ENCODE measurements around the gene OR52L1. TPM values are rescaled to one million over a fixed set of nuclear protein-coding genes. Genes with fewer than 3 reads are reported as not detected.

Gene OR52L1
- polyA plus RNA-seq (ENCODE audit: low read depth in 6 of 6), result not detected

DNA sequence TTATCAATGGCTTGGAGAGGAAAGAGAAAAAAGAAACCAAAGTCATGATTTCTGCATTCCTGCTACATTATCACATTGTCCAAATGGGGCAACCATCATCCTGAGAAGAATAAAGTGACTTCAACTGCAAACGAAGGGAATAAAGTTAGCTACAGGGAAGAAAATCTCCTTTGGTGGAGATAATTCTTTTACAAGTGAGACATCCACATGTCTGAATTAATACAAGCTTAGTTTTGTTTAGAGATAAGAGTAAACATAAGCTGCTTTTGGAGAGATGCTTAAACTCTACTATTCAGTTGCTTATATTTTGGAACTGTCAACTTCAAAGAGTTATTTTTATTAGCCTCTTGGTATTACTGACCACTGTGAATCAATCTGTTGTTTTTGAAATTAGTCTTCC, at the start of gene OR52L1:
OR52L1 (minus strand) TSS at position 101 of the 400 bp plus-strand sequence; CDS start at position 46, 55 bp downstream.
- Mint-ChIP-seq H3K36me3 (no peaks in the 10 kb centered on the region), H3K9me3 (peaks cover 0 to 8% (median 0%) of the 10 kb centered on the region in 7 donors), H3K4me1 (no peaks in the 10 kb centered on the region), H3K27me3 (peaks cover 28 to 47% (median 28%) of the 10 kb centered on the region in 3 donors), H3K27ac (no peak within 1 kb of the TSS), H3K4me3 (no peak within 1 kb of the TSS)
- no peak for DNase-seq
- ATAC-seq (ENCODE audit: low read depth in 2 of 2), result no peak

DNA sequence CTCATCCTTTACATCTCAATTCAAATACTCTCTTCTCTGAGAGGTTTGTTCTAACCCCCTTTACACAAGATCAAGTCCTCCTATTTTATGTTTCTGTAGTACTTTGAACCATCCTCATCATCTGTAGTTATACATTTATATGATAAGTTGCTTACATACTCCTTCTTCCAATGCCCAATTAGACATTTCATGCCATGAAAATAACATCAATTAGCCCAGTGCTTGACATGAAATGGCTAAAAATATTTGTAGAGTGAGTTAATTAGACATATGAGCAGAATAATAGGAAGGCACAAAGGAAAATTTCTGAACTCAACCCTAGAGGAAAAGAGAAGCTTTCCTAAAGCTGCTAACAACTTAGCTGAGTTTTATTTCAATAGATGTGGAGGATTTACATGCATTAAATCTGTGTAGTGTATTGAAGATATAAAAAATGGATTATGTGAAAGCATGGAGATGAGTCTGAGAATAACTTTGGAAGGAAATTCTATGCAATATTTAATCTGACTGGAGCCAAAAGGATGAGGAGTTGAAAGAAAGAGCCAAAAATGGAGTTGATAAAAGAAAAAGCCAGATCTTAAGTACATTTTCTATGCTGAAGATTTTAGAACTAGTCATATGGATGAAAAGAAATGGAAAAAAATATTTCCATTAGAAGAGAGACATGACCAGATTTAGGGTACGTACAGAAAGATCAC, 44.1 kb upstream of the OR52L1 start, which contains the start of gene OR56A1:
OR56A1 (minus strand) TSS at position 51 of the 698 bp plus-strand sequence. CDS start 3,066 bp downstream, outside the sequence.
- H3K9me3 Mint-ChIP-seq, result no peaks in the 10 kb centered on the region
- no peak within 1 kb of the TSS for H3K4me3 Mint-ChIP-seq
- H3K36me3 Mint-ChIP-seq, result no peaks in the 10 kb centered on the region
- ATAC-seq (ENCODE audit: low read depth in 2 of 2) (no peak), DNase-seq (no peak)
- H3K4me1 Mint-ChIP-seq, result no peaks in the 10 kb centered on the region
- peaks cover 10 to 14% (median 10%) of the 10 kb centered on the region in 3 donors for H3K27me3 Mint-ChIP-seq
- no peak within 1 kb of the TSS for H3K27ac Mint-ChIP-seq

DNA sequence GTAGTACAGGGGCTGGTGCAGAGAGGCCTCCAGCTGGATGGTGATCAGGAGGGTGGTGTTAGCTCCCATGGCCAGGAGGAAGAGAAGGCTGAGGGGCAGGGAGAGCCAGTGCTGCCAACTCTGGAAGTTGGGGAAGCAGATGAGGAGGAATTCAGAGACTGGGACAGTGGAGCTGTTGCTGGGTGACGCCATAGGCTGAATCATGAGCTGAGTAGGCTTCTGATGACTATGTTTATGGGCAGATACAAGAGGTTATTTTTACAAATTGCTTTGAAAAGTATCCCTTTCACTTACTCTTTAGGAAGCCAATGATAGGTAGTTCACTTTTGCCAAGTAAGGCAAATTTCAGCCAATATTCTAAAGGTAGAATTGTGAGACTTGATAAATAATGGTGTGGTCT, 40.7 kb upstream of the OR52L1 start:
- no peak for ATAC-seq (ENCODE audit: low read depth in 2 of 2)
- Mint-ChIP-seq H3K36me3 (no peaks in the 10 kb centered on the region), H3K9me3 (no peaks in the 10 kb centered on the region), H3K4me3 (no peak overlapping the region), H3K27me3 (peaks cover 16 to 28% (median 19%) of the 10 kb centered on the region in 3 donors), H3K27ac (no peak overlapping the region), H3K4me1 (no peaks in the 10 kb centered on the region)
- no peak for DNase-seq

DNA sequence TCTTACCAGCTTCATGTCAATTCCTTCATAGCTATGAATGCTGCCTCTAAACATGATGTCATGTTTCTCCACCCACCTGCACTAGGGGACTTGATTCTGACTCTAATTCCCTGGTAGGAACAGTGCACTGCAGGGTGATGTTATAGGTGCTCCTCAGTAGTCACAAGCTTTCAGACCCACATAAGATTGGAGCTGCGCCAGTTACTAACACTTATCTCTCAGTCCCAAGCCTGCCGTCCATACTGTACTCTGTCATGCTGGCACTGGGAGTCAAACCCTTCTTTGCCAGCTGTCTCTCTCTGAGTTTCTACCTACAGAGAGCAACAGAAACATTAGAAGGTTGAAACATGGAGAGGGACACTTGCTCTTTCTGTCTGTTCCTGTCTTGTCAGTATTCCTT, 38.3 kb upstream of the OR52L1 start:
- no peak for DNase-seq
- Mint-ChIP-seq H3K4me3 (no peak overlapping the region), H3K27me3 (peaks cover 16 to 34% (median 19%) of the 10 kb centered on the region in 3 donors)

DNA sequence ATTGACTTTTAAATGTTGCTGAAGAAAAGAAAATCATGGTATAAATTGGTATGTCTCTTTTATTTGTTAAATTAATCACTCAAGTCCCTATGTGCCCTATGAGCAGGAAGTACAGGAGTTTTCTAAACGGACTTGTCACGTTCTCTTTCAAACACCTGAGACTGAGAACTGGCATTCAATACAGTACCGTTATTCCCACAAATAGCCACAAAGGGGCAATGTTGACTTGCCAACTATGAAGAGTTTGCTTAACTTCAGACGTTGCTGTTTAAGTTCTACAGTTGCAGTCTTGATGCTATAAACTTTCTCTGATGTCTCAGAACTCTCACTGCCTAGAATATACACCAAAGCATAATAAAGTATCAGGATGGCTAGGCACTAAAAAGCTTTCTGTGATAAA, 36.2 kb upstream of the OR52L1 start:
- Mint-ChIP-seq H3K4me3 (no peak overlapping the region), H3K4me1 (no peaks in the 10 kb centered on the region), H3K9me3 (no peaks in the 10 kb centered on the region), H3K27me3 (peaks cover 16 to 34% (median 25%) of the 10 kb centered on the region in 3 donors), H3K36me3 (no peaks in the 10 kb centered on the region), H3K27ac (no peak overlapping the region)
- peak; percentile 6 for DNase-seq
- ATAC-seq (ENCODE audit: low read depth in 2 of 2), result no peak

More for the DNA sequence above, 38.3 kb upstream of the OR52L1 start:
- no peaks in the 10 kb centered on the region for H3K36me3 Mint-ChIP-seq
- no peak for ATAC-seq (ENCODE audit: low read depth in 2 of 2)
- no peaks in the 10 kb centered on the region for H3K9me3 Mint-ChIP-seq
- no peaks in the 10 kb centered on the region for H3K4me1 Mint-ChIP-seq
- peak overlapping the region in 1 of 6 donors; percentile 21 for H3K27ac Mint-ChIP-seq

DNA sequence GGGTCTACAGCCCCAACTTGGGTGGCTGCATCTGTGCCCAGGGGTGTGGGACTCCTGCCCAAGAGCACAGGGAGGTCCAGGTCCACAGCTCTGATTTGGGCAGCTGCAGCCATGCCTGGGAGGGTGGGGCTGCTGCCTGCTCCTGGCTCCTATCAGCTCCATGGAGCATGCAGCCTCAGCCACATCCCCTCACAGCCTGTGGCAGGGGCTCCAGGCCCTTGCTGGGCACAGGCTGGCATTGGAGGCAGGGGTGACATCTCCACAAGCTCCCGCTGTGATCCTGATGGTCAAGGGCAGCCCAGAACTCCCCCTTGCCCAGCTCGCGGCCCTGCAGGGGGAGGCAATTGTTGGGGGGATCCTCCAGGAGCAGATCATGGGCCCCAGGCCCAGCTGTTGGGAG, 26.3 kb upstream of the OR52L1 start:
- DNase-seq (no peak), ATAC-seq (ENCODE audit: low read depth in 2 of 2) (no peak)
- H3K4me1 Mint-ChIP-seq, result no peaks in the 10 kb centered on the region
- H3K27me3 Mint-ChIP-seq, result peaks cover 10 to 28% (median 15%) of the 10 kb centered on the region in 3 donors
- no peak overlapping the region for H3K4me3 Mint-ChIP-seq
- peaks cover 5 to 28% (median 15%) of the 10 kb centered on the region in 7 donors for H3K9me3 Mint-ChIP-seq
- peaks cover 0 to 4% of the 10 kb centered on the region in 2 donors for H3K36me3 Mint-ChIP-seq
- no peak overlapping the region for H3K27ac Mint-ChIP-seq

DNA sequence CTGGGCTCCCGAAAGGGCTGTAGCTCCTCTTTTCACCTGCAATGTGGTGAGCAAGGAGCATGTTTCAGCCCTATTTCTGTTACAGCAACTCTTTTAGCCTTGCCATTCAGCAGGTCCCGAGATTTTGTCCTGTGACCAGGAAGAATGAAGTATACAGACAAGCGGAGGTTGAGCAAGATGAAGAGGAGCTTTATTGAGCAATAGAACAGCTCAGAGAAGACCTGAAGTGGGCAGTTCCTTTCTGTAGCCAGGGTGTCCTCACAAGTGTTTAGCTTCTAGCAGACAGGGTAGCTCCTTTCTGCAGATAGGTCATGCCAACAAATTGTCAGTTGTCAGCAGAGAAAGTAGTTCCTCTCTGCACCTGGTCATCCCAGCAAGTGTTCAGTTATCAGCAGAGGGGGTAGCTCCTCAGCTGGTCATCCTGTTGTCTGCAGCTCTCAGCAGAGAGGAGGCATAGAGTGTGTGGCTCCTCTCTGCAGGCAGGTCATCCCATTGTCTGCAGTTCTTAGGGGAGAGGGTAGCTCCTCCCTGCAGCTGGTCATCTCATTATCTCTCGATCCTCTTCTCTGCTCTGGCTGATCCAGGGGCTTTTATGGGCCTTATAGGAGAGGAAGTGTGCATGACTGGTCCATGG, 25.4 kb upstream of the OR52L1 start:
- ATAC-seq (ENCODE audit: low read depth in 2 of 2) (no peak), DNase-seq (no peak)
- H3K27me3 Mint-ChIP-seq, result peaks cover 10 to 28% (median 15%) of the 10 kb centered on the region in 3 donors
- H3K4me1 Mint-ChIP-seq, result no peaks in the 10 kb centered on the region
- H3K9me3 Mint-ChIP-seq, result peaks cover 5 to 22% (median 10%) of the 10 kb centered on the region in 7 donors
- H3K27ac Mint-ChIP-seq, result no peak overlapping the region
- no peak overlapping the region for H3K4me3 Mint-ChIP-seq
- H3K36me3 Mint-ChIP-seq, result peaks cover 0 to 4% of the 10 kb centered on the region in 2 donors

DNA sequence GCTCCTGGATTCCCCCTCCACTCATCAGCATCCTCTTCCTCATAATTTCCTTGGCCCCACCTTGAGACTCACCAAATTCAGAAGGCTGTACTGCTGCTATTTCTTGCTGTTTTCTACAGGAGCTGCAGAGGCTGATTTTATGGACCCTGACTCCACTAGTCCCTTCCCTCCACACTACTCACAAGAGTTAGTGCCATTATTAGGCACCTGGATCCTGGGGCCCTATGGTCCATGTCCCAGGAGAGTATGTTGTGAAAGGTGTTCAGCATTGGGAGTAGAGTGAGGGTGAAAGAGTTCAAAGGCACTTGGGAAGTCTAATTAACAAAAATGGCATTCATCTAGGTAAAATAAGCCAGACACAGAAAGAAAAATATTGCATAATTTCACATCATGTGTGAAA, 20.1 kb upstream of the OR52L1 start, which contains the start of gene OR56A4:
OR56A4 (minus strand) TSS at position 101 of the 400 bp plus-strand sequence. CDS start 3,954 bp downstream, outside the sequence.
- Mint-ChIP-seq H3K27me3 (peaks cover 15 to 41% (median 16%) of the 10 kb centered on the region in 3 donors), H3K36me3 (no peaks in the 10 kb centered on the region), H3K9me3 (no peaks in the 10 kb centered on the region), H3K4me3 (no peak within 1 kb of the TSS), H3K4me1 (no peaks in the 10 kb centered on the region), H3K27ac (no peak within 1 kb of the TSS)
- no peak for DNase-seq
- ATAC-seq (ENCODE audit: low read depth in 2 of 2), result no peak

DNA sequence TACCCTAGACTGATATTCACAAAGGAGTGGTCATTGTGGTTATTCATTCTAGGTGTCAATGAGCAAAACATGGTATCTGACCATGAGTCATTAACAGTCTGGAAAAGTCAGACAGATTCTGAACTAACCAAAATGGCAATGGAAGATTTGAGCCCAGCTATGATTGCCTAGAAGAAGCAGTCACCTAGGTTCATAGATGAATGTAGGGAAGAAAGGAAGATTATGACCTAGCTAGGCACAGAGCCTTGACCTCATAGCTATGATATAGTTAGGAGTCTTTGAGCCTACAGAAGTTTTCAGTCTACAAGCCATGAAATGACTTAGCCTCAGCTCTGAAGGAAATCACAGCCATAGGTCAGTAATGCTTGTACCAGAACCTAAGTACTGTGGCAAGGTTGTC, 19.6 kb upstream of the OR52L1 start:
- Mint-ChIP-seq H3K9me3 (no peaks in the 10 kb centered on the region), H3K4me1 (no peaks in the 10 kb centered on the region), H3K27me3 (peaks cover 15 to 40% (median 16%) of the 10 kb centered on the region in 3 donors), H3K4me3 (no peak overlapping the region), H3K27ac (no peak overlapping the region), H3K36me3 (no peaks in the 10 kb centered on the region)
- DNase-seq, result no peak
- ATAC-seq (ENCODE audit: low read depth in 2 of 2), result no peak

DNA sequence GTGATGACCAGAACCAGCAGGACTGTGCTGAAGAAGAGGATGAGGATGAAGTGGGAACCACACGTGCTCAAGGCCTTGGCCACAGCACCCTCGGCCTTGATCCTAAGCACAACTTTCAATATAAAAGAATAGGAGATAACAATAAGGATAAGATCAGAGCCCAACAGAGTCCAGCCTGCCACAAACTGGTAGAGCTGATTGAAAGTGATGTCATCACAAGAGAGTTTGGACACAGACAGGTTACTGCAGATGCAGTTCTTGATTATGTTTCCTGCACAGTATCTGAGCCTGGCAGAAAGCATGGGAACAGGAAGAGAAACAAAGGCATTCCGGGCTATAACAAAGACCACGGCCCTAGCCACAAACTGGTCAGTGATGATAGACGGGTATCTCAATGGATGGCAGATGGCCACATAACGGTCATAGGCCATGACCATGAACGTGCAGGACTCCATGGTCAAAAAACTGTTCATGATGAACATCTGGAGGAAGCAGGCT, 15.5 kb upstream of the OR52L1 start:
- DNase-seq, result no peak
- Mint-ChIP-seq H3K9me3 (peaks cover 0 to 5% (median 0%) of the 10 kb centered on the region in 7 donors), H3K4me3 (no peak overlapping the region), H3K27ac (peak overlapping the region in 1 of 6 donors; percentile 5), H3K27me3 (peaks cover 11 to 35% (median 13%) of the 10 kb centered on the region in 3 donors), H3K4me1 (no peaks in the 10 kb centered on the region), H3K36me3 (no peaks in the 10 kb centered on the region)
- ATAC-seq (ENCODE audit: low read depth in 2 of 2), result no peak

DNA sequence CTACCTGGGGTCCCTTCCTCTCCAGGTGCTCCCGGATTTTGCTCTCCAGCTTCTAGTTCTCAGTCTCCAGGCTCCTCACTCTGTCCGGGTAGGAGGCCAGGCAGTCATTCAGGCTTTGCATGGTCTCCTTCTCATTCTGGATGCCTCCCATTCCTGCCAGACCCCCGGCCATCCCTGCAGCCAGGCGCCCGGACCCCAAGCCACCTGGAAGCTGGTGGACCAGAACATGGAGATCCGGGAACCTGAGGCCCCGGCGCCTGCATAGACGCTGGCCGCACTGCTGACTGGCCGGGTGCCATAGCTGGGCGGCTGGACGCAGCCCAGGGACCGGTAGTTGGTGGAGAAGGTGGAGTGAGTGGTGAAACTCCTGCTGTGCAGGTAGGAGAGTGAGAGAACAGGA, 8.0 kb upstream of the OR52L1 start:
- Mint-ChIP-seq H3K9me3 (peaks cover 0 to 4% (median 0%) of the 10 kb centered on the region in 7 donors), H3K4me3 (no peak overlapping the region), H3K27ac (no peak overlapping the region), H3K36me3 (no peaks in the 10 kb centered on the region), H3K27me3 (peaks cover 9 to 18% (median 12%) of the 10 kb centered on the region in 3 donors), H3K4me1 (no peaks in the 10 kb centered on the region)
- DNase-seq (no peak), ATAC-seq (ENCODE audit: low read depth in 2 of 2) (no peak)

DNA sequence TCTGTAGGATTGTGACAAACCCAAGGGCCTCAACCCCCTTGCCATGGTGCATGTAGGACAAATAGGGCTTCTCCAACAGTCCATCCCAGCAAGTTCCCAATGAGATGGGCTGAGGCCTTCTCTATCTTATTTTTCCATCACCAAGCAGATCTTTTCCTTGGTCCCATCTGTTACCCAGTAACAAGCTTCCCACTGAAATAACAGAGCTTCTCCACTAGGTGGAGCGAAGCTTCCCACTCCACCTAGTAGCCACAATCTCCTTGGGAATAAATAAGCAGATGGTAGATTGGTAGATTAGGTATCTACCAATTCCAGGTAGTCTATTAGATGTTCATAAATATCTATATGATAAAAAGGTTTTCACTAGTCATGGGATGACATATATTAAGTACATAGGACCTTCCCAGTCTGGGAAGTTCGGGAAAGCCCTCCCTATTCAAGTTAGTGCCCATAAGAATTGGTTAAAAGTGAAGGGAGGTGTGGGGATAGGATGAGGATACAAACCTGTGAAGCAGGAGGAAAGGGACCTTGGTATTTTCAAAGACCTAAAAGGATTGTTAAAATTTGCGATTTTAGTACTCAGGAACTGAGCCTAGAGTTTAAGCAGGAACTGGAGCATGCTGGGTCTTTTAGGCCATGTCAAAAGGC, 5.9 kb upstream of the OR52L1 start:
- H3K27ac Mint-ChIP-seq, result no peak overlapping the region
- no peak for ATAC-seq (ENCODE audit: low read depth in 2 of 2)

DNA sequence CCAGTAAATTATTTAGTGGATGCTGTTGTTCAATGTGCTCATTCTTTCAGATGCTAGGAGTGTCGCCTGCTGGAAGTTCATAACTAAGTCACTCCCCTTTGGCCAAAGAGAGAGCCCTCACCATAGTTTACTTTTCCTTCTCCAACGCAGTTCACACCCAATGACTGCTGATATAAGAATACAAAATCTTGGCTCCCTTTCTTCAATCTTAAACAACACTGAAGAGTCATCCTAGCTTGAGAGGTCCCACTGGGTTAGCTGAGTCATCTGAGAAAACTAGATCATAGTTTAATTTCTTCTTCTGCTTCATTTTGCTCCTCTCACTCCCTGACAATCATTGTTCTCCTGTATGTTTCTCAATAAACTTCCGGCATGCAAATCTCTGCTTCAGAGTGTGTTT, 5.4 kb upstream of the OR52L1 start:
- Mint-ChIP-seq H3K36me3 (no peaks in the 10 kb centered on the region), H3K4me3 (no peak overlapping the region), H3K9me3 (peaks cover 0 to 5% (median 0%) of the 10 kb centered on the region in 7 donors), H3K4me1 (no peaks in the 10 kb centered on the region), H3K27ac (no peak overlapping the region), H3K27me3 (peaks cover 10 to 19% (median 15%) of the 10 kb centered on the region in 3 donors)
- ATAC-seq (ENCODE audit: low read depth in 2 of 2) (no peak), DNase-seq (no peak)

More for the DNA sequence above, 5.9 kb upstream of the OR52L1 start:
- no peaks in the 10 kb centered on the region for H3K4me1 Mint-ChIP-seq
- no peaks in the 10 kb centered on the region for H3K36me3 Mint-ChIP-seq
- H3K9me3 Mint-ChIP-seq, result peaks cover 0 to 1% (median 0%) of the 10 kb centered on the region in 7 donors
- peaks cover 7 to 15% (median 15%) of the 10 kb centered on the region in 3 donors for H3K27me3 Mint-ChIP-seq
- no peak overlapping the region for H3K4me3 Mint-ChIP-seq
- no peak for DNase-seq
